Loucy (cell line): ENCODE measurements around the gene YTHDF1.

Experiments
- H2AFZ ChIP-seq: fragments of 200-600 bp; sonication (generic); 2 replicates; pipeline ENCODE4 v1.6.0; 2016; ENCODE audit warnings: antibody characterized with exemption, mild to moderate bottlenecking, low read length, moderate library complexity
- H3F3A ChIP-seq: fragments of 200-600 bp; 2 replicates; pipeline ENCODE4 v1.6.0; 2016; ENCODE audit warnings: antibody characterized with exemption, low read depth, mild to moderate bottlenecking
- H3K27me3 ChIP-seq: fragments of 200-600 bp; sonication (generic); 2 replicates; pipeline ENCODE4 v1.6.1; 2014; ENCODE audit warnings: low read length, mild to moderate bottlenecking; ENCODE audit not compliant: insufficient read depth, poor library complexity, severe bottlenecking
- H3K36me3 ChIP-seq: fragments of 200-600 bp; sonication (generic); 2 replicates; pipeline ENCODE4 v1.6.1; 2016; ENCODE audit warnings: low read length; ENCODE audit not compliant: insufficient read depth
- H3K4me1 ChIP-seq: fragments of 200-600 bp; sonication (generic); 2 replicates; pipeline ENCODE4 v1.5.1; 2014; ENCODE audit warnings: low read length, mild to moderate bottlenecking; ENCODE audit not compliant: insufficient read depth, poor library complexity, severe bottlenecking
- H3K4me2 ChIP-seq: fragments of 200-600 bp; sonication (generic); 2 replicates; pipeline ENCODE4 v1.6.0; 2014; ENCODE audit warnings: antibody characterized with exemption, low read length, low read depth, mild to moderate bottlenecking; ENCODE audit not compliant: poor library complexity, severe bottlenecking
- H3K4me3 ChIP-seq: fragments of 200-600 bp; sonication (generic); 2 replicates; pipeline ENCODE4 v1.5.1; 2014; ENCODE audit warnings: low read length, mild to moderate bottlenecking, mixed read lengths; ENCODE audit not compliant: poor library complexity, severe bottlenecking
- H3K79me2 ChIP-seq: fragments of 200-600 bp; sonication (generic); 2 replicates; pipeline ENCODE4 v1.6.1; 2014; ENCODE audit warnings: low read length; ENCODE audit not compliant: insufficient read depth
- H3K9ac ChIP-seq: fragments of 200-600 bp; sonication (generic); 2 replicates; pipeline ENCODE4 v1.6.0; 2014; ENCODE audit warnings: mild to moderate bottlenecking, low read depth, low read length, moderate library complexity; ENCODE audit not compliant: poor library complexity, severe bottlenecking
- H3K9me2 ChIP-seq: fragments of 200-600 bp; sonication (generic); replicated peaks from 2 replicates; pipeline ENCODE4 v1.6.1; 2016; ENCODE audit warnings: low read depth, low read length, mixed read lengths
- H3K9me3 ChIP-seq: fragments of 200-600 bp; sonication (generic); 2 replicates; pipeline ENCODE4 v1.6.1; 2014; ENCODE audit warnings: mild to moderate bottlenecking, antibody characterized with exemption, low read length, low read depth; ENCODE audit not compliant: insufficient read depth
- H4K20me1 ChIP-seq: fragments of 200-600 bp; sonication (generic); 2 replicates; pipeline ENCODE4 v1.6.0; 2014; ENCODE audit warnings: antibody characterized with exemption, low read length, mild to moderate bottlenecking; ENCODE audit not compliant: insufficient read depth, poor library complexity, severe bottlenecking
- EZH2phosphoT487 ChIP-seq: fragments of 200-600 bp; IDR thresholded peaks from 2 replicates; pipeline ENCODE4 v1.6.1; 2018; ENCODE audit warnings: antibody characterized with exemption, mild to moderate bottlenecking, moderate library complexity, borderline replicate concordance
- TF ChIP-seq, protein P1 (sequence below): fragments of 200-600 bp; sonication (generic); conservative IDR thresholded peaks from 2 replicates; pipeline ENCODE4 v1.5.1; 2014; ENCODE audit warnings: mild to moderate bottlenecking, antibody characterized with exemption, low read length

Gene YTHDF1

DNA sequence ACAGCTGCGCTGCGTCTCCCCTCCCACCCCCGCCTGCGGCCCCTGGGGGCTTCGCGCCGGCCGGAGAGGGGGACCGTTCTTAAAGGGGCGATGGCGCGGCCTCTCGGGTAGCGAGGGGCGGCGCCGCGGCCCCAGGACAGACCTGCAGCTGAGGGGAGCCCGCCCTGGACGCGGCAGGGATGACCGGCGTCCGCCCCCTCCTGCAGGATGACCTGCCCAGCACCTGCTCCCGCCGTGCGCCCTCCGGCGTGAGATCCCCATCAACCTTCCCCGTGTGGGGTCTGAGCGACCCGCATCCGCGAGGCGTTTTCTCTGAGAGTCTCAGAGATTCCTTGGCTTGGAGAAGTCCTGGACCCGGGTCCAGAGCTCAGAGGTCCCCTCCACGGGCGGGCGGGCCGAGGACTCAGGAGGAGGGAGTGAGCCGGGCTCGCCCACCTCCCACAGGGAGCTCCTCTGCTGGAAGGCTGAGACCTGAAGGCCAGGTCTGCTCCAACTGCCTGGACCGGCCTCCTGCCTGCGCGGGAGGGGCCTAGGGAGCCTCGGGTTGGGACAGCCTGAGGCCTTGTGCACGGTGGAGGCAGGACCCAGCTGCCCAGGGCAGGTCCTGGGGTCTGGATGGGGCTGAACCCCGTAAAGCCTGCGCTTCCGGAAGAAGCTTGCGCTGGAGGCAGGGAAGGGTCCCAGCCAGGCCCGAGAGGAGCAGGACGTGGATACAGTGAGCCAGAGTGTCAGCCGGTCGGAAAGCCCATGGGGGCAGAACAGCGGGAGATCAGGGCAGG lies 38.9 kb upstream of the YTHDF1 start:
- Histone ChIP-seq H3K4me3 (no peak overlapping the region), H3F3A (no peaks in the 10 kb centered on the region), H4K20me1 (no peaks in the 10 kb centered on the region), H2AFZ (no peak overlapping the region), H3K79me2 (no peaks in the 10 kb centered on the region), H3K4me1 (no peaks in the 10 kb centered on the region), H3K36me3 (no peaks in the 10 kb centered on the region), H3K9me2 (no peaks in the 10 kb centered on the region), H3K9me3 (no peaks in the 10 kb centered on the region), H3K4me2 (no peak overlapping the region), H3K9ac (no peak overlapping the region), H3K27me3 (no peaks in the 10 kb centered on the region)
- TF ChIP-seq, protein P1, sequence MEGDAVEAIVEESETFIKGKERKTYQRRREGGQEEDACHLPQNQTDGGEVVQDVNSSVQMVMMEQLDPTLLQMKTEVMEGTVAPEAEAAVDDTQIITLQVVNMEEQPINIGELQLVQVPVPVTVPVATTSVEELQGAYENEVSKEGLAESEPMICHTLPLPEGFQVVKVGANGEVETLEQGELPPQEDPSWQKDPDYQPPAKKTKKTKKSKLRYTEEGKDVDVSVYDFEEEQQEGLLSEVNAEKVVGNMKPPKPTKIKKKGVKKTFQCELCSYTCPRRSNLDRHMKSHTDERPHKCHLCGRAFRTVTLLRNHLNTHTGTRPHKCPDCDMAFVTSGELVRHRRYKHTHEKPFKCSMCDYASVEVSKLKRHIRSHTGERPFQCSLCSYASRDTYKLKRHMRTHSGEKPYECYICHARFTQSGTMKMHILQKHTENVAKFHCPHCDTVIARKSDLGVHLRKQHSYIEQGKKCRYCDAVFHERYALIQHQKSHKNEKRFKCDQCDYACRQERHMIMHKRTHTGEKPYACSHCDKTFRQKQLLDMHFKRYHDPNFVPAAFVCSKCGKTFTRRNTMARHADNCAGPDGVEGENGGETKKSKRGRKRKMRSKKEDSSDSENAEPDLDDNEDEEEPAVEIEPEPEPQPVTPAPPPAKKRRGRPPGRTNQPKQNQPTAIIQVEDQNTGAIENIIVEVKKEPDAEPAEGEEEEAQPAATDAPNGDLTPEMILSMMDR, result no peak
- no peak for TF ChIP-seq EZH2phosphoT487

DNA sequence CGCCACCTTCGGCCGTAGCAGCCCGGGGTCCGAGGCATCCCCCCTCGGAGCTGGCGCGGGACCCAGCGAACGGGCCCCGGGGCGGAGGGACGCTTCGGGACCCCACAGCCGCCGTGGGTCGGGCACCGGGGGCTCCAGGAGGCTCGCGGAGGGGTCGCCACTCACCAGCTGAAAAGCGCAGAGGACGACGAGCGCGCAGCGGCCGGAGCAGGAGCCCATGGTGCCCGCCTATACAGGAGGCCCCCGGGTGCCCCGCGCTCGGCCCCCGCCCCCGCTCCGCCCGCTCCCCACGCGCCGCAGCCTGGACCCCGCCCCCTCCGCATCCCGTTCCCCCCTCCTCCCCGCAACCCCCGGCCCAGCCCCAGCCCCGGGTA lies 38.3 kb upstream of the YTHDF1 start, which contains the start of gene NKAIN4:
NKAIN4 (minus strand) TSS at position 232 of the 374 bp plus-strand sequence; CDS start at position 219, 13 bp downstream.
- H2AFZ ChIP-seq, result no peak within 1 kb of the TSS
- no peak within 1 kb of the TSS for H3K9ac ChIP-seq
- H3K4me1 ChIP-seq, result no peaks in the 10 kb centered on the region
- no peaks in the 10 kb centered on the region for H3K79me2 ChIP-seq
- no peak for TF ChIP-seq EZH2phosphoT487
- TF ChIP-seq, protein P1, result no peak
- no peaks in the 10 kb centered on the region for H3K27me3 ChIP-seq
- no peaks in the 10 kb centered on the region for H3K9me3 ChIP-seq
- H3K36me3 ChIP-seq, result no peaks in the 10 kb centered on the region
- H4K20me1 ChIP-seq, result no peaks in the 10 kb centered on the region
- no peak within 1 kb of the TSS for H3K4me3 ChIP-seq
- no peak within 1 kb of the TSS for H3K4me2 ChIP-seq
- H3K9me2 ChIP-seq, result no peaks in the 10 kb centered on the region
- no peaks in the 10 kb centered on the region for H3F3A ChIP-seq

DNA sequence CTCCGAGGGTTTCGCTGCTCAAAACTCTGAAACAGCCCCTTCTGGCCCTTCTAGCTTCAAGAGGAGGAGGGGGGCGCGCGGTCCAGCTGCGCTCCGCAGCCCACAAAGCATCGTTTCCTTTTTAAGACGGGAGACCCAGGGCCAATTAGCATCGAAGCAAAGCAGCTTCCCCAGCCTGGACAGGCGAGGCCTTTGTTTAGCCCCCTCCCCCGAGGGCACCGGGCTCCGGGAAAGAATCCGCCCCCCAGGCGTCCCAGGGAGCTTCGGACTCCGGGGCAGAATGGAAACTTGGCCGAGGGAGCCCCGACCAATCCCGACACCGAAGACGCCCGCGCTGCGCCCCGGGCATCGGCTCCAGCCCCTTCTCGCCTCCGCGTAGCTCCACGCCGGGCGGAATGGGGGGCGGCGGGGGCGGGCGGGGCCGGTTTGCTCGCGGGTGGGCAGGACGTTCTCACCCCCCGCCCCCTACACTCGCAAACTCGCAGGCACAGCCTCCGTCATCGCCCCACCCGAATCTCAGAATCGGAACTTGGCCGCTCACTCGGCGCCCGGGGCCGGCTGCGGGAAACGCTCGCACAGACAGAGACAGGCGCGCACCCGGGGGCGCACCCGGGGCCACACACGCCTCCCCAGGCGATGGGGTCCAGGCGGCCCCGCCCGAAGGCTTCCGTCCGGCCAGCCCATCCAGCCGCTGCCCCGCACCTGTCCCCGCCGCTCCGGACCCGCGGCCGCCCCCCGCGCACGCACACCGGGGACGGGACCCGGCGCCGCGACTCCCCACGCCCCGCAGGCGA lies 37.7 kb upstream of the YTHDF1 start:
- no peaks in the 10 kb centered on the region for H3K36me3 ChIP-seq
- H2AFZ ChIP-seq, result no peak overlapping the region
- H3K27me3 ChIP-seq, result no peaks in the 10 kb centered on the region
- no peaks in the 10 kb centered on the region for H4K20me1 ChIP-seq
- H3K4me2 ChIP-seq, result no peak overlapping the region
- H3K9me3 ChIP-seq, result no peaks in the 10 kb centered on the region
- no peaks in the 10 kb centered on the region for H3K79me2 ChIP-seq
- no peak overlapping the region for H3K4me3 ChIP-seq
- no peak overlapping the region for H3K9ac ChIP-seq
- no peaks in the 10 kb centered on the region for H3K4me1 ChIP-seq
- no peaks in the 10 kb centered on the region for H3K9me2 ChIP-seq
- no peaks in the 10 kb centered on the region for H3F3A ChIP-seq
- TF ChIP-seq, protein P1, result no peak
- TF ChIP-seq EZH2phosphoT487, result no peak
